ENCODE results near the gene SPATA12.

SPATA12 gene

DNA sequence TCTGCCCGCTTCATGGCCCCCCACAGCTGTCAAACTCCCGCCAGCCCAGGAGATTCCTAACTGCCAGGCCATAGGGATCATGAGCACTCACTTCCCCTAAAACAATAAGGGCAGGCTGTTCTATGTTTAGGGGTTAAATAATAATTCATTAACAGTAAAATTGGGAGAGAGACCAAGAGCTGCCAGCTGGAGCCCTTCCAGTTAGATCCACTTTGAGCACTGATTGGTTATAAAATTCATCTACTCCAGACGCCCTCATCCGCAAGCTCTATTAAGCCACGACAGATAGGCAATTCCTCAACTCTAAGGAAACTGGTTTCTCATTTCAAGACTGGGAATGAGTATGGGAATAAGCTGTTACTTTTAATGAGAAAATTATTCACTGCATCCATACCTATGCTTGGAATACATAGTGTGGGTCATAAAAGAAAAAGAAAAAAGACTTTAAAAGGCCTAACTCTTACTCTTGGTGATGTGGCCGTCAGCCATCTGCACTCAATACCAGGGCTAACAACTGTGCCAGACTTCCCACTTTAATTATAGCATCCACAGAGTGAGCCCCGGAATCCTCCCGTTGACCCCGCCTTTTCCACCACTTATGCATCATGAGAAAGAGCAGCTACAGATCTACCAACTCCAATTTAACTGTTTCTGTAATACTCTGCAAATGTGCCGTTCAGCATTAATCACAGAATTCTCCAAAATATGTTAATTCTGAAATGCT lies 60.1 kb downstream of the SPATA12 start:
- DNase-seq, result no peak
